Measurements from ENCODE around the gene SPHK1. TPM values are rescaled to one million over a fixed set of nuclear protein-coding genes. Genes with fewer than 3 reads are reported as not detected.
A peak's percentile ranks its signal among the peaks of the same experiment; 100 is the strongest.

Gene SPHK1
- total and polyA plus RNA-seq, 3 donors from 2014 or later = 8.0 to 17.7 (median 14.7) TPM

GRCh38 chr17:76388966-76389888, 4.8 kb downstream of the SPHK1 start:
- TF ChIP-seq, protein P1, sequence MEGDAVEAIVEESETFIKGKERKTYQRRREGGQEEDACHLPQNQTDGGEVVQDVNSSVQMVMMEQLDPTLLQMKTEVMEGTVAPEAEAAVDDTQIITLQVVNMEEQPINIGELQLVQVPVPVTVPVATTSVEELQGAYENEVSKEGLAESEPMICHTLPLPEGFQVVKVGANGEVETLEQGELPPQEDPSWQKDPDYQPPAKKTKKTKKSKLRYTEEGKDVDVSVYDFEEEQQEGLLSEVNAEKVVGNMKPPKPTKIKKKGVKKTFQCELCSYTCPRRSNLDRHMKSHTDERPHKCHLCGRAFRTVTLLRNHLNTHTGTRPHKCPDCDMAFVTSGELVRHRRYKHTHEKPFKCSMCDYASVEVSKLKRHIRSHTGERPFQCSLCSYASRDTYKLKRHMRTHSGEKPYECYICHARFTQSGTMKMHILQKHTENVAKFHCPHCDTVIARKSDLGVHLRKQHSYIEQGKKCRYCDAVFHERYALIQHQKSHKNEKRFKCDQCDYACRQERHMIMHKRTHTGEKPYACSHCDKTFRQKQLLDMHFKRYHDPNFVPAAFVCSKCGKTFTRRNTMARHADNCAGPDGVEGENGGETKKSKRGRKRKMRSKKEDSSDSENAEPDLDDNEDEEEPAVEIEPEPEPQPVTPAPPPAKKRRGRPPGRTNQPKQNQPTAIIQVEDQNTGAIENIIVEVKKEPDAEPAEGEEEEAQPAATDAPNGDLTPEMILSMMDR (IDR thresholded peaks at IDR 0.05) = no peak
- no peak for TF ChIP-seq POLR2A (IDR thresholded peaks at IDR 0.05)
- H3K36me3 ChIP-seq (ENCODE audit: low read depth, missing control alignments) = no peaks in the 10 kb centered on the region

GRCh38 chr17:76390003-76390421, 5.6 kb downstream of the SPHK1 start:
- Histone ChIP-seq H3K4me3 (no peak overlapping the region), H3K27ac (no peak overlapping the region), H3K4me1 (peaks cover 15% of the 10 kb centered on the region), H3K27me3 (no peaks in the 10 kb centered on the region), H3K9me3 (no peaks in the 10 kb centered on the region), H3K36me3 (ENCODE audit: low read depth, missing control alignments) (no peaks in the 10 kb centered on the region)
- TF ChIP-seq POLR2A (IDR thresholded peaks at IDR 0.05) = no peak
- TF ChIP-seq, protein P1 (IDR thresholded peaks at IDR 0.05) = no peak
- peak; percentile 52 for DNase-seq
- intact Hi-C loops (cut with DNase I; ENCODE audit: low total_unique reads) = no loop called here
- 75 to 78% methylated on average over 10 to 11 of the region's 11 CpGs for WGBS, 2 donors

More at GRCh38 chr17:76388966-76389888, 4.8 kb downstream of the SPHK1 start:
- H3K27me3 ChIP-seq = no peaks in the 10 kb centered on the region
- H3K4me3 ChIP-seq = no peak overlapping the region
- 64 to 73% methylated on average over 16 of the region's 16 CpGs for WGBS, 2 donors
- H3K4me1 ChIP-seq = peaks cover 15% of the 10 kb centered on the region
- intact Hi-C loops (cut with DNase I; ENCODE audit: low total_unique reads) = no loop called here
- no peak overlapping the region for H3K27ac ChIP-seq
- no peak for DNase-seq
- no peaks in the 10 kb centered on the region for H3K9me3 ChIP-seq

DNA sequence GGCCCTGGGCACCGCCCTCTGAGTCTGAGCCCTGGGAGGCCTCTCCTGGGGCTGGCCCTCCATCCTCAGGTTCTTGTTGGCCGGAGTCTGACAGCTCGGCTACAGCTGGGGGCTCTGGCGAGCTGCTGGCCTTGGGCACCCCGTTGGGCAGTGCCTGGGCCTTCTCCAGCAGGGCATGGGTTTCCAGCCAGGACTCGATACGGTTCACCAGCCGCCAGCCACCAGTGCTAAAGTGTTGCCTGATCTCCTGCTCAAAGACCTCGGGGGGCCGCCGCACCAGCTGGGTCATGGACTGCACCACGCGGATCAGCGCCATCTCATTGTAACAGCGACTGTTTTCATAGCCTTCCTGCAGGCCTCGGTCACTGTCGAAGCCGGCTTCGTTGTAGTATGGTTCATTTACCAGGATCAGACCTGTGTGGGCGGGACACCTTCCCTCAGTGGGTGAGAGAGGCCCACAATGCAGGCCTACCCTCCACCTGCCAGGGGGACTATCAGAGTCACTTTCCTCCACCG, 6.8 kb downstream of the SPHK1 start:
- Histone ChIP-seq H3K9me3 (no peaks in the 10 kb centered on the region), H3K27me3 (no peaks in the 10 kb centered on the region), H3K4me3 (no peak overlapping the region), H3K27ac (no peak overlapping the region), H3K36me3 (ENCODE audit: low read depth, missing control alignments) (no peaks in the 10 kb centered on the region), H3K4me1 (peaks cover 5% of the 10 kb centered on the region)
- DNase-seq = no peak
- TF ChIP-seq POLR2A (IDR thresholded peaks at IDR 0.05) = no peak
- TF ChIP-seq, protein P1 (IDR thresholded peaks at IDR 0.05) = no peak
- intact Hi-C loops (cut with DNase I; ENCODE audit: low total_unique reads) = no loop called here
- WGBS, 2 donors = 92 to 94% methylated on average over 7 to 21 of the region's 21 CpGs

- Histone ChIP-seq H3K27ac (no peak overlapping the region), H3K36me3 (ENCODE audit: low read depth, missing control alignments) (no peaks in the 10 kb centered on the region), H3K9me3 (no peaks in the 10 kb centered on the region), H3K4me3 (no peak overlapping the region), H3K4me1 (peaks cover 3% of the 10 kb centered on the region), H3K27me3 (no peaks in the 10 kb centered on the region)
- WGBS, 2 donors = 91 to 97% methylated on average over 10 of the region's 10 CpGs
- TF ChIP-seq, protein P1 (IDR thresholded peaks at IDR 0.05) = no peak
- TF ChIP-seq POLR2A (IDR thresholded peaks at IDR 0.05) = no peak
- no peak for DNase-seq
- intact Hi-C loops (cut with DNase I; ENCODE audit: low total_unique reads) = no loop called here
Observed at GRCh38 chr17:76394166-76394565, 9.8 kb downstream of the SPHK1 start.
